ENCODE data around the gene DIPK1C.

DNA sequence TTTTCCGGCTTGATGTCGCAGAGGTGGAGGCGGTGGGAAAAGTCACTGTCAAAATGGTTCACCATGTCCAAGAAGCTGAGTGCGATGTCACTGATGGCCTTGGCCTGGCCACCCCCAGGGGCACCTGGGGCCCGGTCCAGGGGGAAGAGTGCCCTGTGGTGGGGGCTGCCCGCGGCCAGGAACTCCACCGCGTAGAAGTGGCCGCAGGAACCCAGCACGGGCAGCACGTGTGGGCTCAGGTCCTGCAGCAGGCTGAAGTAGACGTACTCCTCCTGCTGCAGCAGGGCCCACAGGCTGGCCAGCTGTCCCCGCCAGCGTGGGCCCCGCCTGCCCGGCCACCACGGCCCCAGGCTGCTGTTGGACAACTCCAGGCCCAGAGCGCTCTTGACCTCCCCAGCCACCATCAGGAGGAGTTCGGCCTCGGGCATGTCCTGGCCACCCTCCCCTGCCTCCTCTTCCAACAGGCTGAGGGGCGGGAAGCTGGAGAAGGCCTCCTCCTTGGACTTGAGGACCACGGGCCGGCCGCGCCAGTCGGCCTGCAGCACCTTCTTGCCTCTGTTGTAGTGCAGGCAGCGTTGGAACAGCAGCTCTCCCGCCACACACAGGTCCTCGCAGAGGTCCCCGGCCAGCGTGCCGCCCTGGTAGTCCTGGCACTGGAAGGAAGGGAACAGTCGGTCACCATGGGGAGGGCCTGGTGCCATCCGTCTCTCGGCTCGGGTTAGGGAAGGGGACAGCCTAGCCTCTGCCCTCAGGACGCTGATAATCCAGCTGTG, 10.3 kb downstream of the DIPK1C start:
- TF ChIP-seq, protein P1, sequence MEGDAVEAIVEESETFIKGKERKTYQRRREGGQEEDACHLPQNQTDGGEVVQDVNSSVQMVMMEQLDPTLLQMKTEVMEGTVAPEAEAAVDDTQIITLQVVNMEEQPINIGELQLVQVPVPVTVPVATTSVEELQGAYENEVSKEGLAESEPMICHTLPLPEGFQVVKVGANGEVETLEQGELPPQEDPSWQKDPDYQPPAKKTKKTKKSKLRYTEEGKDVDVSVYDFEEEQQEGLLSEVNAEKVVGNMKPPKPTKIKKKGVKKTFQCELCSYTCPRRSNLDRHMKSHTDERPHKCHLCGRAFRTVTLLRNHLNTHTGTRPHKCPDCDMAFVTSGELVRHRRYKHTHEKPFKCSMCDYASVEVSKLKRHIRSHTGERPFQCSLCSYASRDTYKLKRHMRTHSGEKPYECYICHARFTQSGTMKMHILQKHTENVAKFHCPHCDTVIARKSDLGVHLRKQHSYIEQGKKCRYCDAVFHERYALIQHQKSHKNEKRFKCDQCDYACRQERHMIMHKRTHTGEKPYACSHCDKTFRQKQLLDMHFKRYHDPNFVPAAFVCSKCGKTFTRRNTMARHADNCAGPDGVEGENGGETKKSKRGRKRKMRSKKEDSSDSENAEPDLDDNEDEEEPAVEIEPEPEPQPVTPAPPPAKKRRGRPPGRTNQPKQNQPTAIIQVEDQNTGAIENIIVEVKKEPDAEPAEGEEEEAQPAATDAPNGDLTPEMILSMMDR (IDR thresholded peaks at IDR 0.05): no peak
- no peak for TF ChIP-seq POLR2A (IDR thresholded peaks at IDR 0.05)
